WI38 (cell line): ENCODE measurements around the gene DDX41.

Experiments used
- H3K4me3 ChIP-seq: 2 replicates; pipeline ENCODE4 v1.5.1; 2011; ENCODE audit warnings: low read depth, mild to moderate bottlenecking, control low read depth, low read length
- CTCF ChIP-seq: IDR thresholded peaks from 2 replicates; pipeline ENCODE4 v1.5.1; 2012; ENCODE audit warnings: low read depth, mild to moderate bottlenecking, control low read depth, low read length

Gene DDX41

GRCh38 chr5:177472460-177473442 lies 44.0 kb downstream of the DDX41 start:
- H3K4me3 ChIP-seq = peak overlapping the region; percentile 80
- no peak for TF ChIP-seq CTCF

- no peak for TF ChIP-seq CTCF
- peak overlapping the region; percentile 80 for H3K4me3 ChIP-seq
Measured at GRCh38 chr5:177471610-177472356, 45.0 kb downstream of the DDX41 start.

- no peak for TF ChIP-seq CTCF
- H3K4me3 ChIP-seq = peak overlapping the region; percentile 80
Measured at GRCh38 chr5:177470759-177471536, 45.8 kb downstream of the DDX41 start.

GRCh38 chr5:177469750-177470525 lies 46.8 kb downstream of the DDX41 start:
- H3K4me3 ChIP-seq = no peak overlapping the region
- TF ChIP-seq CTCF = no peak

GRCh38 chr5:177468685-177469628 lies 47.8 kb downstream of the DDX41 start:
- H3K4me3 ChIP-seq = no peak overlapping the region
- TF ChIP-seq CTCF = no peak

- no peak overlapping the region for H3K4me3 ChIP-seq
- TF ChIP-seq CTCF = no peak
Measured at GRCh38 chr5:177468329-177468684, 48.5 kb downstream of the DDX41 start.
